ENCODE results near the gene COLGALT1. TPM values are rescaled to one million over a fixed set of nuclear protein-coding genes. Genes with fewer than 3 reads are reported as not detected.

COLGALT1 gene
- total RNA-seq, 1 donor from 2014 or later, result 74.2 TPM

- FAIRE-seq, result no peak
- H3K4me3 ChIP-seq (ENCODE audit: low read depth, low read length), result no peak overlapping the region
Measured at GRCh38 chr19:17605117-17605516, 49.7 kb downstream of the COLGALT1 start.

GRCh38 chr19:17605761-17606589 lies 50.5 kb downstream of the COLGALT1 start:
- DNase-seq (ENCODE audit: low read depth), result peak; percentile 53
- TF ChIP-seq CTCF (IDR thresholded peaks at IDR 0.05; ENCODE audit: insufficient read depth, low read length, severe bottlenecking), result peak; percentile 67
- no peak for FAIRE-seq
- peaks cover 5% of the 10 kb centered on the region for H3K27me3 ChIP-seq (ENCODE audit: control insufficient read depth, insufficient read depth, low read length)
- H3K4me3 ChIP-seq (ENCODE audit: low read depth, low read length), result peak overlapping the region; percentile 30
- H3K36me3 ChIP-seq (ENCODE audit: control insufficient read depth, insufficient read depth, low read length), result no peaks in the 10 kb centered on the region

More at GRCh38 chr19:17605117-17605516, 49.7 kb downstream of the COLGALT1 start:
- no peak for DNase-seq (ENCODE audit: low read depth)
- Histone ChIP-seq H3K27me3 (ENCODE audit: control insufficient read depth, insufficient read depth, low read length) (peaks cover 5% of the 10 kb centered on the region), H3K36me3 (ENCODE audit: control insufficient read depth, insufficient read depth, low read length) (no peaks in the 10 kb centered on the region)
- TF ChIP-seq CTCF (IDR thresholded peaks at IDR 0.05; ENCODE audit: insufficient read depth, low read length, severe bottlenecking), result no peak

GRCh38 chr19:17606590-17607185 lies 51.2 kb downstream of the COLGALT1 start:
- no peak for FAIRE-seq
- no peak overlapping the region for H3K4me3 ChIP-seq (ENCODE audit: low read depth, low read length)
- no peaks in the 10 kb centered on the region for H3K36me3 ChIP-seq (ENCODE audit: control insufficient read depth, insufficient read depth, low read length)
- TF ChIP-seq CTCF (IDR thresholded peaks at IDR 0.05; ENCODE audit: insufficient read depth, low read length, severe bottlenecking), result no peak
- no peak for DNase-seq (ENCODE audit: low read depth)
- H3K27me3 ChIP-seq (ENCODE audit: control insufficient read depth, insufficient read depth, low read length), result peaks cover 5% of the 10 kb centered on the region

GRCh38 chr19:17607936-17608335 lies 52.5 kb downstream of the COLGALT1 start:
- H3K4me3 ChIP-seq (ENCODE audit: low read depth, low read length), result no peak overlapping the region
- DNase-seq (ENCODE audit: low read depth) (no peak), FAIRE-seq (no peak)
- no peak for TF ChIP-seq CTCF (IDR thresholded peaks at IDR 0.05; ENCODE audit: insufficient read depth, low read length, severe bottlenecking)
- peaks cover 2% of the 10 kb centered on the region for H3K27me3 ChIP-seq (ENCODE audit: control insufficient read depth, insufficient read depth, low read length)
- H3K36me3 ChIP-seq (ENCODE audit: control insufficient read depth, insufficient read depth, low read length), result no peaks in the 10 kb centered on the region

- Histone ChIP-seq H3K36me3 (ENCODE audit: control insufficient read depth, insufficient read depth, low read length) (no peaks in the 10 kb centered on the region), H3K27me3 (ENCODE audit: control insufficient read depth, insufficient read depth, low read length) (no peaks in the 10 kb centered on the region), H3K4me3 (ENCODE audit: low read depth, low read length) (no peak overlapping the region)
- DNase-seq (ENCODE audit: low read depth) (peak; percentile 17), FAIRE-seq (no peak)
- no peak for TF ChIP-seq CTCF (IDR thresholded peaks at IDR 0.05; ENCODE audit: insufficient read depth, low read length, severe bottlenecking)
Measured at GRCh38 chr19:17610384-17610783, 54.9 kb downstream of the COLGALT1 start.
